DMS153 (cell line): ENCODE measurements around the gene ATG7.
"Not testable (repeated sequence)": the region's sequence is repeated elsewhere in the genome, so short reads cannot be mapped to it uniquely, and the experiment has no call there.

Source experiments
- DNase-seq: peaks from one replicate; lab custom pipeline; 2025; lab: John Stamatoyannopoulos, UW

ATG7 gene

GRCh38 chr3:11390411-11391131, 118.4 kb downstream of the ATG7 start:
- DNase-seq: no peak

GRCh38 chr3:11391174-11391879, 119.1 kb downstream of the ATG7 start:
- no peak for DNase-seq

GRCh38 chr3:11392014-11392859, 120.0 kb downstream of the ATG7 start:
- DNase-seq: no peak

DNA sequence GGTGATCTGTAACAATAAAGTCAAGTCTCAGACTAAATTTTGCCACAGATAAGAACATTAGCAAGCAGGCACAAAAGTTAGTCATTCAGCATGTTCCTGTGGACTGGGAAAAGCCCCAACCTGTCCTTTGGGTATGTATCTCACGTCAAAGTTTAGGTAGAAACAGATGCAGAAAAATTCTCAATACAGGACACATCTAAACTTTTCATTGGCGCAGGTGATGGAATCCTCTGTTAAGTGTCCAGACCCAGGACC, 120.6 kb downstream of the ATG7 start:
- DNase-seq: no peak

DNA sequence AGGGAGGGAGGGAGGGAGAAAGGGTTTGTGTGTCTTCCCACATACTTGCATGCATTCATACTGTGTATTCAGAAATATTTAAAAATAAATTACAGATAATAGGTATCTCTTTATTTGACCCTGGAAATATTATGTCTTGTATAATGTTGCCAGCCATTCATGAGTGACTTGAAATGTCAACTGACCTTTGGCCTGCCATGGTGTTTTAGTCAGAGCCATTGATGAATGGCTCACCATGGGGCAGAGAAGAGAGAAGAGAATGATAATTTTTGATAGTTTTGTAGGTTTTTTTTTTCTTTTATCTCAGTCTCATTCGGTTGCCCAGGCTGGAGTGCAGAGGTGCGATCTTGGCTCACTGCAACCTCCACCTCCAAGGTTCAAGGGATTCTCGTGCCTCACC, 121.2 kb downstream of the ATG7 start:
- no peak for DNase-seq

DNA sequence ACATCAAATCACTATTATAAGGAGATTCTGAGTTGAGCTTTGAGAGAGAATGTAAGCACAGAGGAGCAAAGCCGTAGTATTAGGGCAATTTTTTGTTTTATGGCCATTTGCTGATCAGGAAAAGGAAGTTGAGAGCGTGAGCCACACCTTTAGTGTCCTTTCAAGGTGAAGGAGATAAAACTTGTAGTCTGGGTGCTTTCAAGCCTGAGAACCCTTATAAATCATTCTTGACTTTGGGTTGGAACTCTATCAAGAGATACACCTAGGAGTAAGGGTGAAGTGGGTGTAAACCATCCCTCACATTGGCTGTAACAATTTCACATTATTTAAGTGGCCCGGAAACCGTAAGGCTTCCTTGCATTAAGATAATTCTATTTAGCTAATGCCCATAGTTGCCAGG, 122.2 kb downstream of the ATG7 start:
- DNase-seq: no peak

GRCh38 chr3:11400213-11400612, 128.0 kb downstream of the ATG7 start:
- no peak for DNase-seq

DNA sequence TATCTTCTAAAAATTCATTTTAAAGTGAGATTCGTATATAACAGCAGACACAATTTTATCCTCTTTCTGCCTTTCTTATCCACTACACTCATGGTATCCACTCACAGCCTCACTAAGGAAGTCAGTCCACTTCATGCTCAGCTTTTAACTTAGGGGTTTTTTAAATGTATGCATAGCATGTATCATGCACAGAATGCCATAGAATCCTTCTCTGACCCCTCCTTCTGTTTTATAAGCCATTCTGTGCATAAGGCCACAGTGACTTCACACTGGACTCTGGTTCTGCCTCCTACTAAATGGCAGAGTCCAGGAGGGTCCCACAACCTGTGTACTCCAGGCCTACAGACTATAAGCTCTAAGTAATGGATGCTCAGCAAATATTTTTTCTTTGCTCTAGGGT, 129.2 kb downstream of the ATG7 start:
- no peak for DNase-seq

- no peak for DNase-seq
These were observed 133.1 kb downstream of the ATG7 start for GRCh38 chr3:11405323-11405722.

- DNase-seq: no peak
These were observed 135.4 kb downstream of the ATG7 start for GRCh38 chr3:11407644-11408043.

DNA sequence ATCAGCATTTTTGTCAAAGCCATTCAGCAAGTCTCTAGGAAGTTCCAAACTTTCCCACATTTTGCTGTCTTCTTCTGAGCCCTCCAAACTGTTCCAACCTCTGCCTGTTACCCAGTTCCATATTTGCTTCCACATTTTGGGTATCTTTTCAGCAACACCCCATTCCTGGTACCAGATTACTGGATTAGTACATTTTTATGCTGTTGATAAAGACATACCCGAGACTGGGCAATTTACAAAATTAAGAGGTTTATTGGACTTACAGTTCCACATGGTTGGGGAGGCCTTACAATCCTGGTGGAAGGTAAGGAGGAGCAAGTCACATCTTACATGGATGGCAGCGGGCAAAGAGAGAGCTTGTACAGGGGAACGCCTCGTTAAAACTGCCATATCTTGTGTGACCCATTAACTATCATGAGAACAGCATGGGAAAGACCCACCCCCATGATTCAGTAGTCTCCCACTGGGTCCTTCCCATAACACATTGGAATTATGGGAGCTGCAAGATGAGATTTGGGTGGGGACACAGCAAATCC, 136.2 kb downstream of the ATG7 start:
- DNase-seq: not testable (repeated sequence)

DNA sequence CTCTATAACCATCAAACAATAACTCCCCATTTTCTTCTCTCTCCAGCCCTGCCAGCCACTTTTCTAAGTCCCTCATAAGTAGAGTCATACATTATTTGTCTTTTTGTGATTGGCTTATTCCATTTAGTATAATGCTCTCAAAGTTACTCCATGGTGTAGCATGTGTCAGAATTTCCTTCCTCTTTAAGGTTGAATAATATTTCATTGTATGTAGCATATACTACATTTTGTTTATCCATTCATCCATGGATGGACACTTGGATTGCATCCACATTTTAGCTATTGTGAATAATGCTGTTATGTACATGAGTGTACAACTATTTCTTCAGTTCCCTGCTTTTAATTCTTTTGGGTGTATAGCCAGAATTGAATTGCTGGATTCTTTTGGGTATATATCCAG, 138.4 kb downstream of the ATG7 start:
- DNase-seq: no peak

DNA sequence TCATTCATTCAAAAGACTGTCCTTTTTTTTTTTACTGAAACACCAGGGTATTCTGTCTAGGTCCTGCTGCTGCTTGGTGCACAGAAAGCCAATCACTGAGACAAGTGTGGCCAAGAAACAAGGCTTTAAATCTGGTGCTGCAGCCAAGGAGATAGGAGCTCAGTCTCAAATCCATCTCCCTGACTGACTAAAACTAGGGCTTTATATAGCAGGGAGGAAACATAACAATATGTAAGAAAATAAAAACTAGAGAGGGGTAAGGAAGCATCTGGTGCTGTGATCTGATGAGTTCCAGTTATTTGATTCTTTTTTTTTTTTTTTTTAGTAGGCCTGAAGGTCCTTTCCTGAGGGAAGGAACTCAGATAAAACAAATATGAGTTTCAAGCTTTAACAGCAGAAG, 139.8 kb downstream of the ATG7 start:
- DNase-seq: no peak

- DNase-seq: no peak
These were observed 140.9 kb downstream of the ATG7 start for GRCh38 chr3:11413071-11413470.

- DNase-seq: no peak
These were observed 142.9 kb downstream of the ATG7 start for GRCh38 chr3:11415099-11415498.

DNA sequence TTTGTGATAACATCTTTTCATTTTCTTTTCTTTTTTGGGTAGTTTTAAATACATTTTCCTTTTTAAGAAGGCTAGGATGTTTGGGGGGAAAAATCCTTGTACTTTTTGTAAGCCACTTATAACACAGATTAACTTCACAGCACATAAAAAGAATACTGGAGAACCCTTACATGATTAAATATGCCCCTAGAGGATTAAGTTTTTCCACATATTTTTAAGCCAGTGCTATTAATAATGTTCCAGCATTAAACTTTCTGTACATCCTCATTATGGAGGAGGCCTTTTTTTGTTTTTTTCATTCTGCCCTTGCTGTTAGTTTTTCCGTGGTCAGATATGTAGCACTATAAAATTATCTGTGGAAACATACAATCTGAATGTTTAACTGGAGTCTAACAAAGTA, 147.9 kb downstream of the ATG7 start:
- DNase-seq: no peak

DNA sequence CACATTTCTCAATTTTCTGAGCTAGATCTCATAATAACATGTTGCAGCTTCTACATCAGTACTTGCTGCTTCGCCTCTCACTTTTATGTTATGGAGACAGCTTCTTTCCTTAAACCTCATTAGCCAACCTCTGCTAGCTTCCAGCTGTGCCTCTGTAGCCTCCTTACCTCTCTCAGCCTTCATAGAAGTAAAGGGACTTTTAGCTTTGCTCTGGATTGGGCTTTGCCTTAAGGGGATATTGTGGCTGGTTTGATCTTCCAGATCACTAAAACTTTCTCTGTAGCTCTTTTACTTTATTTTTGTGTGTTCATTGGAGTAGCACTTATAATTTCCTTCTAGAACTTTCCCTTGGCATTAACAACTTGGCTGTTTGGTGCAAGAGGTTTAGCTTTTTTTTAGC, 150.1 kb downstream of the ATG7 start:
- DNase-seq: no peak

DNA sequence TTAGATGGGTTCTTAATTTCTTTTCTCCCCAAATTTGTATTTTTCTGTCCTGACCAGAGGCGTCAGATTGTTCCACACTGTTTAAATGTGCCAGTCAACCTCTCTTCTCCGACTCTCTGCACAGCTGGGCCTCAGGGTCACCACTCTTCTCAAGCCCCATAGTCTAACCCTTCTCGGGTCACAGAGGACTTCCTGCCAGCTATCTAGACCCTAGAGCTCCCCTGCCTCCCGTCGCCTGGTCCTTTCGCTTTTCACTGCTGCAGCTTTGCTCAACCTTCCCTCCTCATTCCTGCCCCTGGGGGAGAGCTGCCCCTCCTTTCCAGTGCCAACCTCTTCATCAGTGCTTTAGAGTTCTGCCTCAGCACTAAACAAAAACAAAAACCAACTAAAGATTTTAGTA, 151.7 kb downstream of the ATG7 start:
- no peak for DNase-seq

DNA sequence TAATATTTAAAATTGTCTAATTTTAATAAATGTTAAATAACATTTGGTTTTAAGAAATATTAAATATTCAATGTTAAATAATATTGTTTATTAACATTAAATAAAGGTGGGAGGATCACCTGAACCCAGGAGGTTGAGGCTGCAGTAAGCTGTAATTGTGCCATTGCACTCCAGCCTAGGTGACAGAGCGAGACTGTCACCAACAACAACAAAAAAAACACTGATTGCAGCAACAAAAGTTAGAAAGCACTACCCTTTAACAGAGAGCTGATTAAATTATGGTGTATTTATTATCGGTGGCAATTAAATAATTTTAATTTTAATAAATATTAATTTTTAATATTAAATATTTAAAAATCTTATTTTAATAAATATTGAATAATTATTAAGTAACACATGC, 152.1 kb downstream of the ATG7 start:
- no peak for DNase-seq

DNA sequence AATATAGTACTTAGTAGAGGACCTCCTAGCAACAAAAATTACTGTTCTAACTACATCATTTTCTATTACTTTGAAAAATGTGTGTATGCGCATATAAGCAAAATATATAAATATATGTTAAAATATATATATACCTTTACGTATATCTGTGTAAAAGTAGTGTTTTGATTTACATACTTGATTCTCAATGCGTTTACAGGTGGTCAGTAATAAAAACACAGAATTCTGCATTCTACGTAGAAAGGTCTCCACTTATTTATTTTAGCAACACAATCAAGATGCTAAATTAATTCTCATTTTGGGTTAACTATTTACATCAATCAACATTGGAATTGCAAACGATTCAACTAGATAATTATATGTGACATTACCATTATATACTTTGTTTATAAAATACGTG, 158.0 kb downstream of the ATG7 start:
- no peak for DNase-seq

- DNase-seq: no peak
These were observed 158.4 kb downstream of the ATG7 start for GRCh38 chr3:11430624-11431023.

- DNase-seq: no peak
These were observed 159.1 kb downstream of the ATG7 start for GRCh38 chr3:11431319-11431718.

GRCh38 chr3:11434017-11434526, 161.9 kb downstream of the ATG7 start:
- DNase-seq: no peak
